GM23248 (cell line): ENCODE results near the gene PLPP7.

Experiments used
- EZH2 ChIP-seq: fragments of 200-600 bp; sonication (generic); IDR thresholded peaks from 2 replicates; pipeline ENCODE4 v1.6.1; 2018; ENCODE audit warnings: antibody characterized with exemption, mild to moderate bottlenecking; ENCODE audit not compliant: insufficient read depth, poor library complexity, severe bottlenecking
- EZH2phosphoT487 ChIP-seq: fragments of 200-600 bp; sonication (generic); IDR thresholded peaks from 2 replicates; pipeline ENCODE4 v1.6.1; 2018; ENCODE audit warnings: antibody characterized with exemption, moderate library complexity, mild to moderate bottlenecking, low read depth; ENCODE audit not compliant: insufficient read depth

GRCh38 chr9:131260751-131261452 is 28.6 kb upstream of the PLPP7 start:
- TF ChIP-seq EZH2phosphoT487 (no peak), EZH2 (no peak)
